A204.1 (cell line): ENCODE data around the gene KRTAP17-1.
"Not testable (repeated sequence)": the region's sequence is repeated elsewhere in the genome, so short reads cannot be mapped to it uniquely, and the experiment has no call there.

Experiments
- FAIRE-seq: peaks from 2 replicates; lab custom pipeline; 2012; peaks lifted over from hg19 to GRCh38; lab: Jason Lieb, UNC

KRTAP17-1 gene

GRCh38 chr17:41315204-41315794, at the start of gene KRTAP17-1:
Gene KRTAP17-1 (minus strand): TSS chr17:41315710. CDS start chr17:41315650, 60 bp downstream.
- no peak for FAIRE-seq

GRCh38 chr17:41363881-41364280, 48.4 kb upstream of the KRTAP17-1 start:
- no peak for FAIRE-seq

- FAIRE-seq, result no peak
Measured at GRCh38 chr17:41360296-41360995, 44.9 kb upstream of the KRTAP17-1 start.

GRCh38 chr17:41354536-41354935, 39.0 kb upstream of the KRTAP17-1 start:
- FAIRE-seq, result no peak

GRCh38 chr17:41352597-41353366, 37.3 kb upstream of the KRTAP17-1 start:
- FAIRE-seq, result no peak

- FAIRE-seq, result no peak
Measured at GRCh38 chr17:41351177-41351576, 35.7 kb upstream of the KRTAP17-1 start.

- FAIRE-seq, result not testable (repeated sequence)
Measured at GRCh38 chr17:41350381-41350878, 34.9 kb upstream of the KRTAP17-1 start, which contains the start of gene KRT33A. Gene KRT33A (minus strand): TSS chr17:41350828. CDS start chr17:41350767, 61 bp downstream.

- no peak for FAIRE-seq
Measured at GRCh38 chr17:41347869-41348760, 32.6 kb upstream of the KRTAP17-1 start.

GRCh38 chr17:41346421-41346820, 30.9 kb upstream of the KRTAP17-1 start:
- FAIRE-seq, result not testable (repeated sequence)

- FAIRE-seq, result no peak
Measured at GRCh38 chr17:41345992-41346391, 30.5 kb upstream of the KRTAP17-1 start.

GRCh38 chr17:41343029-41343428, 27.5 kb upstream of the KRTAP17-1 start:
- no peak for FAIRE-seq

- FAIRE-seq, result no peak
Measured at GRCh38 chr17:41340934-41341861, 25.7 kb upstream of the KRTAP17-1 start.

- no peak for FAIRE-seq
Measured at GRCh38 chr17:41340494-41340893, 25.0 kb upstream of the KRTAP17-1 start.

GRCh38 chr17:41339571-41340172, 24.2 kb upstream of the KRTAP17-1 start:
- no peak for FAIRE-seq

- FAIRE-seq, result no peak
Measured at GRCh38 chr17:41338961-41339485, 23.5 kb upstream of the KRTAP17-1 start.

GRCh38 chr17:41335747-41336146, 20.2 kb upstream of the KRTAP17-1 start:
- no peak for FAIRE-seq

- no peak for FAIRE-seq
Measured at GRCh38 chr17:41334385-41335305, 19.1 kb upstream of the KRTAP17-1 start.

GRCh38 chr17:41333836-41334235, 18.3 kb upstream of the KRTAP17-1 start:
- FAIRE-seq, result no peak

- FAIRE-seq, result no peak
Measured at GRCh38 chr17:41333098-41333497, 17.6 kb upstream of the KRTAP17-1 start.
